ENCODE data around the gene ALG14.

DNA sequence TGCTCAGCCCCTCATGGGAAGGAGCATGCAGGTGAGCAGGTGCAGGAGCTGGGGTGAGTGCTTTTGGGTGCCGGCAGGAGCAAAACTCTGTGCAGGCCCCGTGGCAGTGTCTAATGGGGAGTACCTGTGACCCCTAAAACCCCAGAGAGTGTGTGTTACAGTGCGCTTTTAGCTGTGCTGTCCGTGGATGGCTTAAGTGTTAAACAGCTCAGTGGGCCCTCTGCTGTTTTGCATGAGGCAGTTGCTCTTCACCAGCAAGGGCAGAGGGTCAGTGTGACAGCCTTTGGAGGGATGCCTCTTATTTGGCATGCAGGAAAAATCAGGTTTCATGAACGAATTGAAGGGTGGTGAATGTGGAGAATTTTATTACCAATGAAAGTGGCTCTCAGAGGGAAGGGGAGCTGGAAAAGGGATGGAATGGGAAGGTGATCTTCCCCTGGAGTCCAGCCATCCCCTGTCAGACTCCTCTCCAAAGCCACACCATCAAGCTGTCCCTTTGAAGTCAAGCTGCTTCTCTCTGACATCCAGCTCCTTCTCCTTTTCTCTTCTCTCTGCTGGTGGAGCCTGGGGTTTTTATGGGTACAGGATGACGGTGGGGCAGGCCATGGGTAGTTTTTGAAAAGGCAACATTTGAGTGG, 17.0 kb upstream of the ALG14 start:
- TF ChIP-seq, protein P1, sequence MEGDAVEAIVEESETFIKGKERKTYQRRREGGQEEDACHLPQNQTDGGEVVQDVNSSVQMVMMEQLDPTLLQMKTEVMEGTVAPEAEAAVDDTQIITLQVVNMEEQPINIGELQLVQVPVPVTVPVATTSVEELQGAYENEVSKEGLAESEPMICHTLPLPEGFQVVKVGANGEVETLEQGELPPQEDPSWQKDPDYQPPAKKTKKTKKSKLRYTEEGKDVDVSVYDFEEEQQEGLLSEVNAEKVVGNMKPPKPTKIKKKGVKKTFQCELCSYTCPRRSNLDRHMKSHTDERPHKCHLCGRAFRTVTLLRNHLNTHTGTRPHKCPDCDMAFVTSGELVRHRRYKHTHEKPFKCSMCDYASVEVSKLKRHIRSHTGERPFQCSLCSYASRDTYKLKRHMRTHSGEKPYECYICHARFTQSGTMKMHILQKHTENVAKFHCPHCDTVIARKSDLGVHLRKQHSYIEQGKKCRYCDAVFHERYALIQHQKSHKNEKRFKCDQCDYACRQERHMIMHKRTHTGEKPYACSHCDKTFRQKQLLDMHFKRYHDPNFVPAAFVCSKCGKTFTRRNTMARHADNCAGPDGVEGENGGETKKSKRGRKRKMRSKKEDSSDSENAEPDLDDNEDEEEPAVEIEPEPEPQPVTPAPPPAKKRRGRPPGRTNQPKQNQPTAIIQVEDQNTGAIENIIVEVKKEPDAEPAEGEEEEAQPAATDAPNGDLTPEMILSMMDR (IDR thresholded peaks at IDR 0.05), result no peak
- no peak for TF ChIP-seq POLR2A (IDR thresholded peaks at IDR 0.05)
